UCSD-AML1 (cell line): ENCODE measurements around the gene MAP4K1.

Experiments used
- DNase-seq: peaks from one replicate; lab custom pipeline; 2025; ENCODE audit not compliant: unreplicated experiment; lab: John Stamatoyannopoulos, UW

MAP4K1 gene

GRCh38 chr19:38617764-38618589 is at the start of gene MAP4K1:
TSS of gene MAP4K1 (minus strand) at chr19:38617953. CDS start at chr19:38617895, 58 bp downstream.
- peak; percentile 68 for DNase-seq

DNA sequence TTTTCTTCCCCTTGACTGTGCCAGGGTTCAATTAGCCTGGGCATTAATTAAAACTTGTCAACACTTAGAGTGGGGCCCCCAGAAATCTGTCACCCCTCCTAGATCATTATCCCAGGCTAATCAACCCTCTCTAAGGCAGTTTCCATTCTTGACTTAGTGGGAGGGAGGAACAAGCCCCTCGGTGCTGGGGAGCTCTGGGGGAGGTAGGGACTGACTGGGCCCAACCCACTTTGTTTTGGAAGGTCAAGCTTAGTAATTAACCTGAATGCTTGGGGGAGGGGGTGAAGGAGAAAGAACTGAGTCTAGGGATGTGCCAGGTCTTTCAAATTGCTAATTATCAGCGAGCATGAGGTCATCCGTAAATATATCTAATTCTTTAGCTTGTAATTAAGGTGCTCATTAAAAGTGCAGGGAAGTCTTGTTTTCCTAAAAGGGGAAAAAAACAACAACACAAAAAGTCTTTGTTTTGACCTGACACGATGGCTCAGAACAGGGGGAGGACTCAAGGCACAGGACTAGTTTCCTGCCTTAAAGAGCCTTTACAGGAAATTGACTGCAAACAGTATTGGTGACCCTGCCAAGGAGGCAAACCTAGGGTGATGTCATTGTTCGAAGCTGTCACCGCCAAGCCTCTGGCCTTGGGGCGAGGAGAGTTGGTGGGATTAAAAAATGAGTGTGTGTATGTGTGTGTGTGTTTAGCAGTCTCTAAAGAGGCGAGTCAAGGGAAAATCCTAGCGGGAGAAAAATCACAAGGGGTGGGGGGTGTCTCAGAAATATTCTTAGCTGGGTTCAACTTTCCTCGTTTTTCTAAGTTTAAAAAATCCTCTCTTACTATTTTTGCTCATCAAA is 49.1 kb upstream of the MAP4K1 start:
- peak; percentile 40 for DNase-seq

- DNase-seq: no peak
Measured at GRCh38 chr19:38665950-38666662, 48.4 kb upstream of the MAP4K1 start.

GRCh38 chr19:38665219-38665931 is 47.6 kb upstream of the MAP4K1 start:
- no peak for DNase-seq

DNA sequence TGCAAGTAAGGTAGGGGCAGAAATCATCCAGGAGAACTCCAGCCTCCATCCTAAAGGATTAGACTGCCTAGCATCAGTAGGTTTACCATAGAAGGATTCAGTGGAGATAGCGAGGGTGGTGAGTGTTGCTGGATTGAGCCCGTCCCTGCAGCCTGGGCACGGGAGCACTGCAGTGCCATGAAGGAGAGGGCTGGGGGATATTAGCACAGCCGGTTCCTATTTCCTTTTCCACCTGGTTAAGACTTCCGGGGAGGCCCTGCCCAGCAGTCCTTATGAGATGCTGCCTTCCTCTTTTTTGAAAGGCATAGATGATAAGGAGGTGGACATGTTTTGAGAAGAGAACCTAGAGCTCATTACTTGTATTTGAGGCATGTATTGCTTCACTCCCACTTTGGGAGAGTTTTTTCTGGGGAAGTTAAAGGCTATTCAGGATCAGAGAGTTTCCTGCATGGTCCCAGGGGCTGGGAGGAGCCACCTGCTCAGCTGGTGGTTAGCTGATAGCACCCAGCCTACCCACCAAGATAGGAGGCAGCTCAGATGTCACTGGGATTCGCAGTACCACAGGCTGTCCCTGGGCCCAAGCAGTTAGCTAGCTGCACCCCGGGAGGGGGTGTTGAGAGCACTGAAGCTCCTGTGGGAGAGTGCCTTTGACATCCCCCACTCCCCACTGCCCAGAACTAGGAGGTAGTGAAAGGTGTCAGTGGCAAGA is 46.9 kb upstream of the MAP4K1 start:
- peak; percentile 73 for DNase-seq

- peak; percentile 68 for DNase-seq
Measured at GRCh38 chr19:38663957-38664502, 46.3 kb upstream of the MAP4K1 start.

- DNase-seq: no peak
Measured at GRCh38 chr19:38663156-38663651, 45.5 kb upstream of the MAP4K1 start.

GRCh38 chr19:38662537-38663155 is 44.9 kb upstream of the MAP4K1 start:
- DNase-seq: no peak

GRCh38 chr19:38661996-38662395 is 44.2 kb upstream of the MAP4K1 start:
- DNase-seq: no peak

GRCh38 chr19:38661136-38661535 is 43.4 kb upstream of the MAP4K1 start:
- DNase-seq: no peak

GRCh38 chr19:38660724-38661123 is 43.0 kb upstream of the MAP4K1 start:
- DNase-seq: no peak

- DNase-seq: no peak
Measured at GRCh38 chr19:38658462-38659306, 40.9 kb upstream of the MAP4K1 start.

DNA sequence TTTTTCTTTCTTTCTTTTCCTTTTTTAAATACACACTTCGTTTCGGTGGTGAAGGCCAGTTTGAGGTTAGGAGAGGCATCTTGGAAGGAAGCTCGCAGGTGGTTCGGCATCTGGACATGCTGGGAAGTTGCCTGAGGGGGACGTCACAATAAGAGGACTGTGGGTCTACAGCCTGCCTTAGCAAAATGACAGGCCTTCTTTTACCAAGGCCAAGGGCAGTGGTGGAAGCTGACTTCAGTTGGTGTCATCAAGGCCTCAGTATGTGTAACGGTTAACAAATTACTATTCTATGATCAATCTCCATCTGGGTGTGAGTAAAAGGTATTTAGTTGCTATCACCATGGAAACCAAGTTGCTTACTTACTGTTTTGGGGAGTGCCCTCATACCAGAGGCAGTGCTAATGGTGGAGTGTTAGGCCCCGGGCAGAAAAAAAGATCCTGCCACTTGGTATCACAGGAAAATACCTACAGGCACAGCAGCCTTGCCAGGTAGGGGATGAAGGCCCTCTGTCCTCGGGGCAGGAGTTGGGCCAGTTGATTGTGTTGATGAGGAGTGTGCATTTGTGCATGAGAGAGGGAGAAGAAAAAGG is 40.0 kb upstream of the MAP4K1 start:
- no peak for DNase-seq

GRCh38 chr19:38656171-38656981 is 38.6 kb upstream of the MAP4K1 start:
- DNase-seq: no peak

GRCh38 chr19:38655148-38655824 is 37.5 kb upstream of the MAP4K1 start:
- no peak for DNase-seq

DNA sequence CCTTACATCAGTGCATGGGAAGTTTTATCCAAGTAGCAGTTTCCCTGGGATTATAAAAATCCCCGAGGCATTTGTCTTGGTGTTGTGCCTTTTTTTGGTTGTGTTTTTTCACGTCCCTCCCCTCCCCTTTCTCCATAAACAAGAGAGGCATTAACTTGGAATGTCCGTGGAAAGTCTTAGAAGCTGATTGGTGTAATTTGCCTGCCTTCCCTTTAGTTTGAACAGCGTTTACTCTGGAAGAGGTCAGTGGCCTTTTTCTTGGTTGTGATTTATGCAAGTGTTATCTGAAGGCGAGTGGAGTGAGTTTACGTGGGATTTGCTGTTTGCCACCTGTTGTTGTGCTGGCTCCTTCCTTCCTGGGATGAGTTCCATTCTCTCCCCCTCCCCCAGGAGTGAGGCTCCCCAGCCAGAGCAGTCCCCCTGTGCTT is 36.9 kb upstream of the MAP4K1 start:
- DNase-seq: no peak
